Testis (tissue), 3 donors: ENCODE data around the gene GPANK1. TPM values are rescaled to one million over a fixed set of nuclear protein-coding genes. Genes with fewer than 3 reads are reported as not detected.

ENCODE experiments used
- DNase-seq: peaks from one replicate; pipeline ENCODE4 v3.0.0-alpha.2; 2019
- H3K27ac ChIP-seq, 2 donors: fragments of 200-600 bp; sonication (generic); one replicate each; pipeline ENCODE4 v1.5.1; 2019
- H3K27me3 ChIP-seq: fragments of 200-600 bp; sonication (generic); one replicate; pipeline ENCODE4 v1.5.1; 2019
- H3K36me3 ChIP-seq: fragments of 200-600 bp; sonication (generic); one replicate; pipeline ENCODE4 v1.5.1; 2017; ENCODE audit warnings: low read depth; ENCODE audit errors: missing control alignments
- H3K4me1 ChIP-seq: fragments of 200-600 bp; sonication (generic); one replicate; pipeline ENCODE4 v1.5.1; 2019
- H3K4me3 ChIP-seq, 2 donors: fragments of 200-600 bp; sonication (generic); one replicate each; pipeline ENCODE4 v1.5.1; 2017 to 2019
- H3K9me3 ChIP-seq: fragments of 200-600 bp; sonication (generic); one replicate; pipeline ENCODE4 v1.5.1; 2017
- POLR2A ChIP-seq: fragments of 450-650 bp; IDR thresholded peaks from one replicate; pipeline ENCODE4 v1.6.1; 2017; ENCODE audit warnings: antibody characterized with exemption, mild to moderate bottlenecking, moderate library complexity
- WGBS, 2 donors: methylation state at CpG; one replicate each; pipeline ENCODE4 v1.1.5; 2018; 5-methylcytosine and 5-hydroxymethylcytosine counted together
- intact Hi-C: fragments of 100-400 bp; cut with DNase I; formaldehyde crosslinking; loops from one replicate; pipeline ENCODE4 v1.15.1; 2023; ENCODE audit warnings: low total_unique reads
- polyA plus RNA-seq: library from polyadenylated mRNA; stranded (reverse); fragments of 350-450 nt; fragmentation: Illumina TruSeq; extraction: RNeasy Lipid Tissue Mini Kit (QIAGEN cat#74804); gene quantifications from one replicate; pipeline ENCODE4 v1.2.3, GENCODE V29; 2014; ENCODE audit warnings: low read depth, low replicate concordance; ENCODE audit not compliant: insufficient read depth
- total RNA-seq, 2 donors: library from RNA; depleted of rRNA; stranded (reverse); fragments of >200 nt; gene quantifications; one replicate each; pipeline ENCODE4 v1.2.3, GENCODE V29; 2016
- TF ChIP-seq, protein P1 (sequence below), 3 experiments: fragments of 450-650 bp in 2 of 3; fragments of 200-600 bp in 1 of 3; sonication (generic) in 1 of 3; IDR thresholded peaks; one replicate each; pipeline ENCODE4 v1.5.1; 2016 to 2019; ENCODE audit warnings: antibody characterized with exemption in 3 of 3, mild to moderate bottlenecking in 2 of 3, moderate library complexity in 1 of 3

Gene GPANK1
- total and polyA plus RNA-seq, 3 donors from 2014 or later = 34.5 to 81.3 (median 46.1) TPM

DNA sequence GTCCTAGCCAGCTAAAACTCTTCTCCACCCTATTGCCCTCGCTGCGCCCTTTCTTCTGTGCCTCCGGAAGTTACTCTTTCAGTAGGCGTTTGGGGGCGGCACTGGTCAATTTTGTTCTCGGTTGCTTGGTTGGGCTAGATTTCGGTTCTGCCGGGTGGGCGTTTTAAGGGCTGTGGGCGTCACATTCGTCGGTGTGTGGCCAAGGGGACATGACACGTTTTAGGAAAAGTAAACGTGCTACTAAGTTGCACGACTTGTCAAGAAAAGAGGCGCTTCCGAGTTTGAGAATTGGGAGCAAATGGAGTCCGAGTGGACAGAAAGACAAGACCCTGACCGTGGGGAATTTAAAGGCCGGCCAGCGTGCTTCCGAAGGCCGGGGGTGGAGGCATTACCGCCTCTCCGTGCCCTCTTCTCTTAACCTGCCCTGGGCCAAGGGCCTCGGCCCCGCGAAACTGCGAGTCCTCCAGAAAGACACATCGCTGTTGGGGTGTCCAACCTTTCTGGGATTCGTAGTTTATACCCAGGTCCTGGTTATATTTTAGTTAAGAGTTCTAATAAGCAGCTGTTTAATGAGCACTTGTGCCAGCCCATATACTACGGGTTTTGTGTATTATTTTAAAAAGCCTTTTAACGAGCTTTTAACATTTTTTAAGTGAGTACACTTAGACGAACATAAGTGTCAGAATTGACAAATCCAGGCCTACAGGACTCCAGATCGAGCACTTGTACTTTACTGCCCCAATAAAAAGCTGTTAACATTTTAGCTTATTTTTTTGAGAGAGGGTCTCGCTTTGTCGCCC, 11.7 kb downstream of the GPANK1 start:
- peak overlapping the region; percentile 89 to 97 for H3K27ac ChIP-seq
- TF ChIP-seq POLR2A = peak; percentile 68
- TF ChIP-seq, protein P1, sequence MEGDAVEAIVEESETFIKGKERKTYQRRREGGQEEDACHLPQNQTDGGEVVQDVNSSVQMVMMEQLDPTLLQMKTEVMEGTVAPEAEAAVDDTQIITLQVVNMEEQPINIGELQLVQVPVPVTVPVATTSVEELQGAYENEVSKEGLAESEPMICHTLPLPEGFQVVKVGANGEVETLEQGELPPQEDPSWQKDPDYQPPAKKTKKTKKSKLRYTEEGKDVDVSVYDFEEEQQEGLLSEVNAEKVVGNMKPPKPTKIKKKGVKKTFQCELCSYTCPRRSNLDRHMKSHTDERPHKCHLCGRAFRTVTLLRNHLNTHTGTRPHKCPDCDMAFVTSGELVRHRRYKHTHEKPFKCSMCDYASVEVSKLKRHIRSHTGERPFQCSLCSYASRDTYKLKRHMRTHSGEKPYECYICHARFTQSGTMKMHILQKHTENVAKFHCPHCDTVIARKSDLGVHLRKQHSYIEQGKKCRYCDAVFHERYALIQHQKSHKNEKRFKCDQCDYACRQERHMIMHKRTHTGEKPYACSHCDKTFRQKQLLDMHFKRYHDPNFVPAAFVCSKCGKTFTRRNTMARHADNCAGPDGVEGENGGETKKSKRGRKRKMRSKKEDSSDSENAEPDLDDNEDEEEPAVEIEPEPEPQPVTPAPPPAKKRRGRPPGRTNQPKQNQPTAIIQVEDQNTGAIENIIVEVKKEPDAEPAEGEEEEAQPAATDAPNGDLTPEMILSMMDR (IDR thresholded peaks at IDR 0.05) = no peak
- DNase-seq = peak; percentile 94
- intact Hi-C loops = no loop called here
- H3K27me3 ChIP-seq = no peaks in the 10 kb centered on the region
- no peaks in the 10 kb centered on the region for H3K9me3 ChIP-seq
- no peaks in the 10 kb centered on the region for H3K36me3 ChIP-seq
- peak overlapping the region; percentile 75 to 77 for H3K4me3 ChIP-seq
- WGBS, 2 donors = 5 to 6% methylated on average over 33 to 37 of the region's 37 CpGs
- H3K4me1 ChIP-seq = peaks cover 12% of the 10 kb centered on the region

DNA sequence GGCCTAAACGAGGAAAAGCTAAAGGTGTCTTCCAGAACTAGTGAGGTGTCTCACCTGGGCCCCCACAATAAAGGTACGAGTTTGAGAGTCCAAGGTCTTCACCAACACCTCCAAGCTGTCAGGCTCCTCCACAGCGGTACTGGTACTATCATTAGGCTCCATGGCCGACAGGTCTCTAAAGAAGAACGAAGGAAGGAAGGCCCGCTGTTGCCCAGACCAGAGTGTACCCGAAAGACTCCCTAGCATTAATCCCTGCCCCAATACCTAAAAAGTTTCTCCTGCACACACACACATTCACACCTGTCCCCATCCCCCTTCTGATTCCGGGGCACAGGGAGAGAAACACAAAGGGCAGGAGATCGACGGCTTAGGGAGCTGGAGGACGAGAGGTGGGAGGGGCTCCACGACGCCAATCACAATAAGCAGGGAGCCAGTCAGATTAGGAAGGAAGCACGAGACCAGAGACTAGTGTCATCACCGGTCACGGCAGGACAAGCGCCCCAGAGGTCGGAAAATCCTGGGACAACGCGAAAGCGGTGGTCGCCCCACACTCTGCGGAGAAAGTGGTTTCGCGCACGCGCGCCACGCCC, 13.1 kb downstream of the GPANK1 start:
- peaks cover 12% of the 10 kb centered on the region for H3K4me1 ChIP-seq
- peak overlapping the region; percentile 89 to 97 for H3K27ac ChIP-seq
- H3K36me3 ChIP-seq = no peaks in the 10 kb centered on the region
- no peaks in the 10 kb centered on the region for H3K9me3 ChIP-seq
- peak overlapping the region; percentile 75 to 77 for H3K4me3 ChIP-seq
- intact Hi-C loops = no loop called here
- 1 to 3% methylated on average over 24 to 29 of the region's 29 CpGs for WGBS, 2 donors
- no peaks in the 10 kb centered on the region for H3K27me3 ChIP-seq
- TF ChIP-seq POLR2A = no peak
- TF ChIP-seq, protein P1 (IDR thresholded peaks at IDR 0.05) = no peak
- DNase-seq = peak; percentile 87

DNA sequence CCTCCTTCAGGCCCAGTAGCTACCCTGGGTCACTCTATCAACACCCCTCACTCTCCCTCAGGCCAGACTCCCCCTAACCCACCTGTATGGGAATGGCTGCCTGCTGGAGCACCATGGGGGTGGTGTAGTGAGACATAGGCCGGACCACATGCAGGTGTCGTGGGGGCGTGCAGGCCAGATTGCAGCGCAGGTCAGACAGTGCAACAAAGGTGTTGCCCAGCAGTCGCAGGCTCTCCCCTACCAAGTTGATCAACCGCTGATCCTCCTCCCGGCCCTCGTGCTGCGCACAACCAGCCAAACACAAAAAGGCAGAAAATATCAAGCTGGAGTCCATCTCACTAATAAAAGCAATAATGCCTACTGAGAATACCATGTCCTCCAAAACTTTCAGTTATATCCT, 19.5 kb downstream of the GPANK1 start:
- WGBS, 2 donors = 92 to 94% methylated on average over 9 of the region's 9 CpGs
- no peaks in the 10 kb centered on the region for H3K9me3 ChIP-seq
- H3K27ac ChIP-seq = no peak overlapping the region
- H3K27me3 ChIP-seq = no peaks in the 10 kb centered on the region
- intact Hi-C loops = no loop called here
- no peak overlapping the region for H3K4me3 ChIP-seq
- no peak for TF ChIP-seq POLR2A
- TF ChIP-seq, protein P1 (IDR thresholded peaks at IDR 0.05) = no peak
- H3K4me1 ChIP-seq = no peaks in the 10 kb centered on the region
- DNase-seq = no peak
- H3K36me3 ChIP-seq = no peaks in the 10 kb centered on the region

DNA sequence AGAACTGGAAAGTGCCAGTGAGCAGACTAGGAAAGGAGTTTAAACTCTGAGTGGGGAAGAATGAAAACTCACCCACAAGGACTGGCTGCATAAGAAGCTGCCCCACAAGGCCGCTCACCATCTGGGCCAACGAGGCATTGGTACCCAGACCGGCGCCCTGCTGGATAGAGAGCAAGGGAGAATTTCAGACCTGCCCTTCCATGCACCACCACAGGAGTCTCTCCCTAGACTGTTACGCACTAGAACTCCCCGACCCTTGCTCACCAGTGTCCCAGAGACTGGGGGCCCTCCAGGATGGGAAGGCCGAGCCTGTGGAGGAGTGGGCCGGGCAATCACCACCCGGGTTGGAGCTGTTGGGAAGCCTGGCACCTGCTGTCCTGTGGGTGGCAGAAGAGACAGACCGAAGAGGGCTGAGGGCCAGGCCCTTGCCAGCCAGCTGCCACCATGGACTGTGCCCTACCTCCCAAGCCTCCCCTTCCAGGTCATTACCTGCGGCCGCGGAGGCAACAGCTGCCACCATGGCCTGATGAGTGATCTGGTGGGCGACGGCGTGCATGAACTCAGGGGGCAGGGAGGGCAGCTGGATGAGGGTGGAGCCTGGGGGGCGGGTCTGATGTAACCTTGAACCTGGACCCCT, 20.9 kb downstream of the GPANK1 start:
- Histone ChIP-seq H3K4me3 (no peak overlapping the region), H3K9me3 (no peaks in the 10 kb centered on the region), H3K4me1 (no peaks in the 10 kb centered on the region), H3K27me3 (no peaks in the 10 kb centered on the region), H3K27ac (no peak overlapping the region), H3K36me3 (no peaks in the 10 kb centered on the region)
- 82 to 88% methylated on average over 8 to 15 of the region's 17 CpGs for WGBS, 2 donors
- no peak for TF ChIP-seq POLR2A
- TF ChIP-seq, protein P1 (IDR thresholded peaks at IDR 0.05) = no peak
- intact Hi-C loops = no loop called here
- DNase-seq = no peak
